ENCODE data around the gene MAT1A. TPM values are rescaled to one million over a fixed set of nuclear protein-coding genes. Genes with fewer than 3 reads are reported as not detected.

The MAT1A gene
- total and polyA plus RNA-seq, 9 of the 15 experiments (the other 6 are each of a cell fraction or from before 2014, with no cell fraction given): 0.03 to 0.30 (median 0.11) TPM; not detected in 2

DNA sequence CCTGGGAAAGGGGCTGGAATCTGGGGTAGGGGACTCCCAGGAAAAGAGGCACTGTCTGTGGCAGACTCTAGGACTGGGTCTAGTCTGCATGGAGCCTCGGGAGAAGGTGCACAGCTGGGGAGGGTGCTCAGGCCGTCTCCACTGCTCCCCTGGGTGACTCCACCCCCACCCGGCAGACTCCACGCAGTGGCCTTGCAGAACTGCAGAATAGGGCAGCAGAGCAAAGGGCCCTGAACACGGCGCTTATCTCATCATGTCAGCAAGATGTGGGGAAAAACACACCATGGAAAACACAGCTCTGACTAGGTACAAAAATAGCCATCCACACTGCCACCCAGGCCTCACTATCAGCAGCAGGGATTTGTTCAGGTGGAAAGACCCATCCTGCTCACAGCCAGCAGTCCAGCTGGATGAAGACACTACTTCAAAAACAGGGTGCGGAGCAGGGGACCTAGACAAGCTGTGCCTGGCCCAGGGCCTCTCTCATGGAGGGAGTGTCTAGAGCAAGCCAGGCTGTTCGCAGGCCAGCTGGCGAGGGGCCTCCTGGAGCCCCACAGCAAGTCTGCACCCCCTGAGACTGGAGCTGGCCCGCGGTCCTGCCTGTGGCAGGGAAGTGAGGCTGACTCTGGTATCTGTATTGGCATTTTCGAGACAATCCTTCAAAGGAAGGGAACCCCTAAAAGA is 11.7 kb downstream of the MAT1A start:
- H3K27ac ChIP-seq (ENCODE audit: extremely low read depth, low read depth, low read length): no peak overlapping the region
- no peak overlapping the region; a peak in 2 of 4 replicates for H3K9ac ChIP-seq (ENCODE audit: insufficient read depth in 1 of 2, low read depth in 2 of 2, low read length in 2 of 2)
- BruUV-seq (replicated peaks): no TSS peak
- ATAC-seq: no peak
- peaks cover 8% of the 10 kb centered on the region in 2 experiments for H3K4me1 ChIP-seq (replicated peaks in 1 of 2; ENCODE audit: control insufficient read depth in 2 of 2, insufficient read depth in 2 of 2, low read length in 2 of 2)
- no peak for FAIRE-seq
- H2AFZ ChIP-seq (ENCODE audit: low read depth, low read length): no peak overlapping the region
- H3K27me3 ChIP-seq (ENCODE audit: control insufficient read depth in 2 of 2, insufficient read depth in 2 of 2, low read length in 2 of 2): peaks cover 27 to 68% of the 10 kb centered on the region in 2 experiments; a peak in 4 of 5 replicates
- no peak overlapping the region for H3K4me2 ChIP-seq (ENCODE audit: insufficient read depth, low read length)
- POLR2A ChIA-PET: no interaction called here
- no peak overlapping the region for H3K4me3 ChIP-seq
- peak in 1 of 4 experiments; percentile 16 for DNase-seq (ENCODE audit: extremely low read depth in 1 of 4, low spot score in 3 of 4)
- CTCF ChIA-PET (ENCODE audit: low intra/inter-chr PET ratio): no interaction called here
- H3K79me2 ChIP-seq (ENCODE audit: control insufficient read depth, insufficient read depth, low read length): no peaks in the 10 kb centered on the region
- no peaks in the 10 kb centered on the region for H3K9me1 ChIP-seq (ENCODE audit: control insufficient read depth, insufficient read depth, low read length)
- intact Hi-C loops (cut with micrococcal nuclease): no loop called here
- TF ChIP-seq CCNT2 (IDR thresholded peaks at IDR 0.05; ENCODE audit: borderline replicate concordance, extremely low read depth, insufficient read length, low read depth, low read length) (no peak), ZBTB8A (IDR thresholded peaks at IDR 0.05; ENCODE audit: partially characterized antibody) (no peak), EGR1 (conservative IDR thresholded peaks at IDR 0.05) (no peak), ZNF584 (CRISPR knock-in tag; IDR thresholded peaks at IDR 0.05; ENCODE audit: low read depth) (no peak), POLR3G (IDR thresholded peaks at IDR 0.05; ENCODE audit: extremely low read depth, insufficient read length, insufficient replicate concordance) (no peak), MTF1 (CRISPR knock-in tag; IDR thresholded peaks at IDR 0.05; ENCODE audit: borderline replicate concordance) (no peak), FOXM1 (IDR thresholded peaks at IDR 0.05; ENCODE audit: low read depth) (no peak), FOXM1 (CRISPR knock-in tag; IDR thresholded peaks at IDR 0.05; ENCODE audit: low read depth) (no peak), ZNF224 (CRISPR knock-in tag; IDR thresholded peaks at IDR 0.05) (no peak), EZH2 (IDR thresholded peaks at IDR 0.05; ENCODE audit: borderline replicate concordance, low read depth, low read length) (no peak)
- in situ Hi-C loops (cut with MboI): no loop called here
- 6% methylated on average over 12 of the region's 12 CpGs for WGBS (ENCODE audit: insufficient coverage, low coverage, missing lambda C conversion rate)
- no peaks in the 10 kb centered on the region for H3K9me3 ChIP-seq (replicated peaks; ENCODE audit: control insufficient read depth, insufficient read depth, low read depth, low read length)
- no peaks in the 10 kb centered on the region for H4K20me1 ChIP-seq (replicated peaks; ENCODE audit: control insufficient read depth, insufficient read depth, low read length)
- H3K36me3 ChIP-seq (ENCODE audit: control insufficient read depth, insufficient read depth, low read length): no peaks in the 10 kb centered on the region

Data from K562 (cell line).